PC-3 (cell line): Measurements from ENCODE around the gene TSC22D2.

ENCODE experiments used
- CTCF ChIP-seq: fragments of 300-600 bp; sonication (generic); conservative IDR thresholded peaks from 2 replicates; pipeline ENCODE4 v1.5.1; 2017; ENCODE audit warnings: antibody characterized with exemption, low read depth, mild to moderate bottlenecking, low read length
- EZH2 ChIP-seq: fragments of 300-600 bp; sonication (generic); IDR thresholded peaks from one replicate; pipeline ENCODE4 v1.6.1; 2017; ENCODE audit warnings: antibody characterized with exemption, mild to moderate bottlenecking, low read length; ENCODE audit not compliant: unreplicated experiment

GRCh38 chr3:150385296-150386242 lies 22.5 kb upstream of the TSC22D2 start:
- no peak for TF ChIP-seq CTCF
- no peak for TF ChIP-seq EZH2
